Esophagus muscularis mucosa (tissue), 4 donors: ENCODE measurements around the gene FEZF2. TPM values are rescaled to one million over a fixed set of nuclear protein-coding genes. Genes with fewer than 3 reads are reported as not detected.

ENCODE experiments used
- DNase-seq: peaks from one replicate; pipeline ENCODE4 v3.0.0-alpha.2; 2017; ENCODE audit errors: extremely low spot score
- H3K27ac ChIP-seq, 4 donors: fragments of 200-600 bp; sonication (generic); replicated peaks in 1 of 4; 1 replicate in 3 of 4; 2 replicates in 1 of 4; pipeline ENCODE4 v1.5.1; 2016 to 2019; ENCODE audit warnings: mild to moderate bottlenecking in 1 of 4
- H3K27me3 ChIP-seq, 4 donors: fragments of 200-600 bp; sonication (generic); one replicate each; pipeline versions ENCODE4 v1.5.1 to v1.6.0; 2016 to 2019
- H3K36me3 ChIP-seq, 4 donors: fragments of 200-600 bp; sonication (generic); one replicate each; pipeline ENCODE4 v1.5.1; 2016 to 2019
- H3K4me1 ChIP-seq, 4 donors: fragments of 200-600 bp; sonication (generic); one replicate each; pipeline ENCODE4 v1.5.1; 2016 to 2019
- H3K4me3 ChIP-seq, 4 donors: fragments of 200-600 bp; sonication (generic); 1 replicate in 2 of 4; 2 replicates in 2 of 4; pipeline ENCODE4 v1.5.1; 2016 to 2019; ENCODE audit warnings: mild to moderate bottlenecking in 4 of 4, moderate library complexity in 1 of 4
- H3K9me3 ChIP-seq, 4 donors: fragments of 200-600 bp; sonication (generic); 1 replicate in 3 of 4; 2 replicates in 1 of 4; pipeline ENCODE4 v1.5.1; 2016 to 2019
- EP300 ChIP-seq: sonication (generic); formaldehyde crosslinking; IDR thresholded peaks from one replicate; pipeline ENCODE4 v1.6.1; 2017; ENCODE audit warnings: antibody characterized with exemption
- POLR2A ChIP-seq: fragments of 450-650 bp; IDR thresholded peaks from one replicate; pipeline ENCODE4 v1.6.1; 2017; ENCODE audit warnings: antibody characterized with exemption, moderate library complexity, mild to moderate bottlenecking, low read depth
- POLR2AphosphoS5 ChIP-seq, 2 donors: sonication (generic); formaldehyde crosslinking; IDR thresholded peaks; one replicate each; pipeline ENCODE4 v1.6.1; 2017; ENCODE audit warnings: antibody characterized with exemption in 2 of 2
- WGBS: methylation state at CpG from one replicate; pipeline ENCODE4 v1.1.5; 2018; 5-methylcytosine and 5-hydroxymethylcytosine counted together
- intact Hi-C: fragments of 100-400 bp; cut with DNase I; formaldehyde crosslinking; loops from one replicate; pipeline ENCODE4 v1.15.1; 2023
- total RNA-seq, 4 donors: library from RNA; depleted of rRNA; stranded (reverse); fragments of >200 nt; gene quantifications; one replicate each; pipeline versions ENCODE4 v1.1.0 to v1.2.1, GENCODE V29; 2016
- TF ChIP-seq, protein P1 (sequence below), 3 experiments: fragments of 200-600 bp in 2 of 3; fragments of 450-650 bp in 1 of 3; sonication (generic) in 2 of 3; IDR thresholded peaks; one replicate each; pipeline ENCODE4 v1.5.1; 2017 to 2019; ENCODE audit warnings: antibody characterized with exemption in 3 of 3, mild to moderate bottlenecking in 2 of 3, moderate library complexity in 1 of 3

Gene FEZF2
- total RNA-seq, 4 donors from 2014 or later = not detected

DNA sequence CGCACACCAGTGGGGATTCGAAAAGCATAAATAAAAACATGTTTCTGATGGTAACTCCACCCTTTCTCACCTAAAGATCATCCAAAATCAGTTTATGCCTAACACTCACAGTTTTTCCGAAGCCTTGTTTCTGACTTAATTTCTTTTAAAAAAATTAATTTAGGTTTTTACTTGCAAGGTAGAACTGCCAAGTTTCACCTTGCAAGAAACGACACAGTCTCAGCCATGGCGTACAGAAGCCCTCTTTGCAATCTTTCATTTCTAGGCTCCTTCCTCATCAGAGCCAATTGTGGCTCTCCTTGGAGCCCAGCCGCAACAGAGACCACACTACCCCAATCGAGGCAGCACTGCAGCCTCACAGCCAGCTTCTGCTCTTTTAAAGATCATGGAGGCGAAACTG is 31.0 kb upstream of the FEZF2 start:
- no peak overlapping the region for H3K27ac ChIP-seq
- intact Hi-C loops = no loop called here
- no peaks in the 10 kb centered on the region for H3K4me1 ChIP-seq
- 79% methylated on average over 8 of the region's 8 CpGs for WGBS
- no peaks in the 10 kb centered on the region for H3K9me3 ChIP-seq
- H3K36me3 ChIP-seq = no peaks in the 10 kb centered on the region
- H3K27me3 ChIP-seq = no peaks in the 10 kb centered on the region
- no peak overlapping the region for H3K4me3 ChIP-seq
- no peak for DNase-seq
- TF ChIP-seq, protein P1, sequence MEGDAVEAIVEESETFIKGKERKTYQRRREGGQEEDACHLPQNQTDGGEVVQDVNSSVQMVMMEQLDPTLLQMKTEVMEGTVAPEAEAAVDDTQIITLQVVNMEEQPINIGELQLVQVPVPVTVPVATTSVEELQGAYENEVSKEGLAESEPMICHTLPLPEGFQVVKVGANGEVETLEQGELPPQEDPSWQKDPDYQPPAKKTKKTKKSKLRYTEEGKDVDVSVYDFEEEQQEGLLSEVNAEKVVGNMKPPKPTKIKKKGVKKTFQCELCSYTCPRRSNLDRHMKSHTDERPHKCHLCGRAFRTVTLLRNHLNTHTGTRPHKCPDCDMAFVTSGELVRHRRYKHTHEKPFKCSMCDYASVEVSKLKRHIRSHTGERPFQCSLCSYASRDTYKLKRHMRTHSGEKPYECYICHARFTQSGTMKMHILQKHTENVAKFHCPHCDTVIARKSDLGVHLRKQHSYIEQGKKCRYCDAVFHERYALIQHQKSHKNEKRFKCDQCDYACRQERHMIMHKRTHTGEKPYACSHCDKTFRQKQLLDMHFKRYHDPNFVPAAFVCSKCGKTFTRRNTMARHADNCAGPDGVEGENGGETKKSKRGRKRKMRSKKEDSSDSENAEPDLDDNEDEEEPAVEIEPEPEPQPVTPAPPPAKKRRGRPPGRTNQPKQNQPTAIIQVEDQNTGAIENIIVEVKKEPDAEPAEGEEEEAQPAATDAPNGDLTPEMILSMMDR (IDR thresholded peaks at IDR 0.05) = no peak
- TF ChIP-seq POLR2AphosphoS5 (IDR thresholded peaks at IDR 0.05) (no peak), EP300 (no peak), POLR2A (no peak)

- intact Hi-C loops = no loop called here
- Histone ChIP-seq H3K36me3 (no peaks in the 10 kb centered on the region), H3K27ac (no peak overlapping the region), H3K4me3 (no peak overlapping the region), H3K27me3 (no peaks in the 10 kb centered on the region), H3K9me3 (no peaks in the 10 kb centered on the region), H3K4me1 (no peaks in the 10 kb centered on the region)
- TF ChIP-seq POLR2AphosphoS5 (IDR thresholded peaks at IDR 0.05) (no peak), POLR2A (no peak), EP300 (no peak)
- TF ChIP-seq, protein P1 (IDR thresholded peaks at IDR 0.05) = no peak
- WGBS = 77% methylated on average over 3 of the region's 3 CpGs
- no peak for DNase-seq
Observed at GRCh38 chr3:62403765-62404164, 30.4 kb upstream of the FEZF2 start.

DNA sequence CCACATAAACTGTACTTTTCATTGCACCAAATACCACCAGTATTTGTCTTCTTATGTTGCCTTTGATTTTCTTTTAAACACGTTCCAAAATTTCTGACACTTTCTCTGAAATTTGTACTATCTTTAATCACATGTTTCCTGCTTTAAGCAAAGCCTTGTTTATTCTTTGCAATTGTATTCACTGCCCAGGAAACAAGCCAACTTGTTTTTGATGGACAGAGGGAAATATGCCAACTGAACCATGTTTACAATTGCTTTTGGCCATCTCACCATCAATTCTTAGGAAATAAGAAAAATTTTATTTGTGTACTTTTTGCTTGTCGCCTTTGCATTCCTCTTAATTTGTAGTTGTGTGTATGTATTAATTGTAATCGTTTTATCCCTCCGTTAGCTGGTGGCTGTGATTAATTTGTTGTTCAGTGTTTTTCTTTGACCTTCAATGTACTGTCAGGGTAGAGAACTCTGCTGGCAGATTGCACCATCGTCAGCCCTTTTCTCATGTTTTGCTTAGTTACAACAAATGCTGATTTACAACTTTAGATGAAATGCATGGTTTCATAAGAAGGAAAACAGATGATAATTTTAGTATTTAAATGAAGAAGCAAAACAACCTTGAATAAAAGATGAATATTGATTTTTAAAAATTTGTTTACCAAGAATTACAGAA is 19.4 kb upstream of the FEZF2 start:
- H3K27ac ChIP-seq = no peak overlapping the region
- H3K9me3 ChIP-seq = peaks cover 0 to 4% (median 0%) of the 10 kb centered on the region in 4 donors
- no peak overlapping the region for H3K4me3 ChIP-seq
- TF ChIP-seq EP300 = no peak
- no peak for TF ChIP-seq POLR2AphosphoS5 (IDR thresholded peaks at IDR 0.05)
- TF ChIP-seq, protein P1 (IDR thresholded peaks at IDR 0.05) = no peak
- no peak for TF ChIP-seq POLR2A
- intact Hi-C loops = no loop called here
- WGBS = 59% methylated on average over 5 of the region's 5 CpGs
- DNase-seq = no peak
- no peaks in the 10 kb centered on the region for H3K4me1 ChIP-seq
- H3K27me3 ChIP-seq = no peaks in the 10 kb centered on the region
- no peaks in the 10 kb centered on the region for H3K36me3 ChIP-seq

DNA sequence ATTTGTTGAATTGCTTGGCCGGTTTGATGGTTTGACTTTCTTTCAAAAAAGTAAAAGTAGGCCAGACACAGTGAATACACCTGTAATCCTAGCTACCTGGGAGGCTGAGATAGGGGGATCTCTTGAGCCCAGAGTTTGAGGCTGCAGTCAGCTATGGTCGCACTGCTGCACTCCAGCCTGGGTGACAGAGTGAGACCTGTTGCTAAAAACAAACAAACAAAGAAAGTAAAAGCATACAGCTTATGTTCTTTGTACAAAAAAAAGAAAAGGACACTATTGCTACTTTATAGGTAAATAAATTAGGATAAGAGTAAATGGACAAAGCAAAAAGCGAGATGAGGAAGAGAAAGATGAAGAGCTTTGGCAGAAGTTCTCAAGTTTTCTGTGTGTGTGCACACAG is 13.9 kb upstream of the FEZF2 start:
- Histone ChIP-seq H3K36me3 (no peaks in the 10 kb centered on the region), H3K4me3 (no peak overlapping the region), H3K9me3 (peaks cover 0 to 4% (median 0%) of the 10 kb centered on the region in 4 donors), H3K4me1 (no peaks in the 10 kb centered on the region), H3K27me3 (peaks cover 0 to 7% (median 0%) of the 10 kb centered on the region in 4 donors), H3K27ac (no peak overlapping the region)
- no peak for TF ChIP-seq POLR2AphosphoS5 (IDR thresholded peaks at IDR 0.05)
- TF ChIP-seq, protein P1 (IDR thresholded peaks at IDR 0.05) = no peak
- no peak for DNase-seq
- 82% methylated on average over 3 of the region's 3 CpGs for WGBS
- intact Hi-C loops = no loop called here

DNA sequence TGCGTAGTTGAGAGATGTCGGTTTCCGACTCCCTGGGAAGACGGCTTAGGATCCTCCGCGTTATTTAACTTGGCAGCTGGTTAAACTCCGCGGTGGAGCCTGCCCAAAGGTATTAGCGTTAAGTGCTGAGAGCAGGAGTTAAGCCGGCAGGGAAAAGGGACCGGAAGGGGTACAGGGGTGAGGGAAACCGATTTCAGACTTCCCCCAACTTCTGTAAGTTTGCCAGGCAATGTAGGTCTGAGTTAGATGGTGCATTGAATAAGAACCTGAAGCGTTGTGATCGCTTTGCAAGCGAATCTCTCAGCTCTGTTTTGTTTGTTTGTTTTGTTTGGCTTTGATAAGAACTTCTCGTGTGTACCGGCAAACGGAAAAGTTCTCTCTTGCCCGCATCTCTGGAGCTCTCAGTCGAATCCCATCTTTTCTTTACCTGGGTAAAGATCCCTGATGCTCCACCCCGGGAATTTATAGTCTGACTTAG is 6.0 kb upstream of the FEZF2 start:
- no peak overlapping the region for H3K4me3 ChIP-seq
- no peaks in the 10 kb centered on the region for H3K9me3 ChIP-seq
- H3K4me1 ChIP-seq = peaks cover 5 to 27% (median 16%) of the 10 kb centered on the region in 4 donors
- no peak for DNase-seq
- TF ChIP-seq EP300 (no peak), POLR2A (no peak), POLR2AphosphoS5 (IDR thresholded peaks at IDR 0.05) (no peak)
- TF ChIP-seq, protein P1 (IDR thresholded peaks at IDR 0.05) = no peak
- WGBS = 3% methylated on average over 21 of the region's 21 CpGs
- intact Hi-C loops = no loop called here
- H3K36me3 ChIP-seq = no peaks in the 10 kb centered on the region
- no peak overlapping the region for H3K27ac ChIP-seq
- peaks cover 0 to 86% (median 22%) of the 10 kb centered on the region in 4 donors for H3K27me3 ChIP-seq
